ENCODE measurements around the gene RARS2.

GRCh38 chr6:87583822-87584221 is 6.0 kb downstream of the RARS2 start:
- no peak for TF ChIP-seq EZH2phosphoT487 (IDR thresholded peaks at IDR 0.05; ENCODE audit: low read length)
- TF ChIP-seq EZH2 (optimal IDR thresholded peaks at IDR 0.05; ENCODE audit: low read depth, low read length): no peak
- TF ChIP-seq CTCF (IDR thresholded peaks at IDR 0.05; ENCODE audit: low read length): no peak

Measured in MM.1S (cell line).